Gastrocnemius medialis (tissue), 4 donors: Measurements from ENCODE around the gene PPP1R37. TPM values are rescaled to one million over a fixed set of nuclear protein-coding genes. Genes with fewer than 3 reads are reported as not detected.

Source experiments
- ATAC-seq, 2 donors: fragments of 150-250 bp; one replicate each; pipeline ENCODE4 v1.9.1; 2016
- DNase-seq, 2 donors: peaks; one replicate each; pipeline ENCODE4 v3.0.0-alpha.2; 2019
- H3K27ac ChIP-seq, 4 donors: fragments of 200-600 bp; sonication (generic); 1 replicate in 1 of 4; 2 replicates in 3 of 4; pipeline ENCODE4 v1.5.1; 2016 to 2018; ENCODE audit warnings: mild to moderate bottlenecking in 2 of 4, moderate library complexity in 1 of 4
- H3K27me3 ChIP-seq, 3 donors: fragments of 200-600 bp; sonication (generic) in 2 of 3; 1 replicate in 1 of 3; 2 replicates in 2 of 3; pipeline versions ENCODE4 v1.5.1 to v1.6.0; 2016 to 2019; ENCODE audit warnings: mild to moderate bottlenecking in 1 of 3, moderate library complexity in 1 of 3
- H3K36me3 ChIP-seq, 2 donors: fragments of 200-600 bp; sonication (generic) in 1 of 2; one replicate each; pipeline ENCODE4 v1.5.1; 2017 to 2018
- H3K4me1 ChIP-seq, 2 donors: fragments of 200-600 bp; sonication (generic) in 1 of 2; one replicate each; pipeline ENCODE4 v1.5.1; 2016 to 2017; ENCODE audit warnings: mild to moderate bottlenecking in 2 of 2
- H3K4me3 ChIP-seq, 4 donors: fragments of 200-600 bp; sonication (generic) in 3 of 4; 1 replicate in 1 of 4; 2 replicates in 3 of 4; pipeline ENCODE4 v1.5.1; 2016 to 2019; ENCODE audit warnings: mild to moderate bottlenecking in 2 of 4
- H3K9me3 ChIP-seq, 3 donors: fragments of 200-600 bp; sonication (generic) in 2 of 3; 1 replicate in 1 of 3; 2 replicates in 2 of 3; pipeline ENCODE4 v1.5.1; 2016 to 2019
- POLR2A ChIP-seq, 2 donors: fragments of 450-650 bp; IDR thresholded peaks; one replicate each; pipeline ENCODE4 v1.6.1; 2017; ENCODE audit warnings: antibody characterized with exemption in 2 of 2, mild to moderate bottlenecking in 2 of 2, moderate library complexity in 2 of 2
- in situ Hi-C, 4 donors: fragments of 200-750 bp; cut with MboI; loops; one replicate each; pipeline versions ENCODE4 v1.15.0 to v1.8.0; 2017; ENCODE audit warnings: low sequenced_read_pairs in 4 of 4
- intact Hi-C: fragments of 100-400 bp; cut with DNase I; formaldehyde crosslinking; loops from one replicate; pipeline ENCODE4 v1.15.1; 2023; ENCODE audit warnings: low total_unique reads
- total RNA-seq, 4 donors: library from RNA; depleted of rRNA; stranded (reverse); fragments of >200 nt; gene quantifications; one replicate each; pipeline versions ENCODE4 v1.1.0 to v1.2.3, GENCODE V29; 2016
- TF ChIP-seq, protein P1 (sequence below), 5 experiments: fragments of 450-650 bp in 3 of 5; fragments of 200-600 bp in 2 of 5; sonication (generic) in 2 of 5; IDR thresholded peaks in 4 of 5; conservative IDR thresholded peaks in 1 of 5; 1 replicate in 4 of 5; 2 replicates in 1 of 5; pipeline ENCODE4 v1.5.1; 2016 to 2019; ENCODE audit warnings: antibody characterized with exemption in 5 of 5, mild to moderate bottlenecking in 3 of 5, moderate library complexity in 3 of 5

Gene PPP1R37
- total RNA-seq, 4 donors from 2014 or later, result 30.5 to 51.1 (median 39.7) TPM

DNA sequence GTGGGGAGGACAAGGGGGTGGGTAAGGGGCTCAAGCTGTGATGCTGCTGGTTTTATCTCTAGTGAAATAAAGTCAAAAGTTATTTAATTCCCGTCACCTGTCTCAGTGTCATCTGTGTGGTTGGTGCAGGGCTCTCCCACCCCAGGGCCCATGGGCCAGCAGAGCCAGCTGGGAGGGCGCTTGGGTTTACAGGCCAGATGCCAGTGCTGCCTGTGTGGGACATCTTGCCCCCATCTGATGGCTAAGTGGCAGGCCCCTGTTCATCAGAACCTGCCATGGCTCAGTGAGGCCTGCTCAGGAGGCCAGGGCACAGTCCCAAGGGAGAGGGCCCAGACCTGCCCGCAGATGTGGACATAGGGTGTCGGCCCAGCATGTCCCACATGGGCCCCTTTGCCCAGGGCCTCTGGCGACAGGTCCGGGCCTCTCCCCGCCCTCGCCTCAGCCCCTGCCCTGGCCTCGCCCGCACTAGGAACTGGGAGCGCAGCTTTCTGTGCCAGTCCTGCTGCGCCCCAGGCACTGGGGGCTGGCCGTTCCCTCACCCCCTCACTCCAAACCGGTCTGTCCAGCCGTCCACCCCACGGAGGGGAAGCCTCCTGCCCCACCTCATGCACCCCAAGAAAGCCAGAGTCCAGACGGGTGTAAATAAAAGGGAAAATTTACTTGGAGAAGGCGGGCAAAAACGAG, 22.0 kb upstream of the PPP1R37 start:
- ATAC-seq (no peak), DNase-seq (no peak)
- Histone ChIP-seq H3K27me3 (no peaks in the 10 kb centered on the region), H3K36me3 (peaks cover 0 to 52% of the 10 kb centered on the region in 2 donors), H3K4me1 (peaks cover 2 to 7% of the 10 kb centered on the region in 2 donors), H3K27ac (no peak overlapping the region), H3K9me3 (no peaks in the 10 kb centered on the region), H3K4me3 (no peak overlapping the region)
- intact Hi-C loops (no loop called here), in situ Hi-C loops (no loop called here)
- TF ChIP-seq, protein P1, sequence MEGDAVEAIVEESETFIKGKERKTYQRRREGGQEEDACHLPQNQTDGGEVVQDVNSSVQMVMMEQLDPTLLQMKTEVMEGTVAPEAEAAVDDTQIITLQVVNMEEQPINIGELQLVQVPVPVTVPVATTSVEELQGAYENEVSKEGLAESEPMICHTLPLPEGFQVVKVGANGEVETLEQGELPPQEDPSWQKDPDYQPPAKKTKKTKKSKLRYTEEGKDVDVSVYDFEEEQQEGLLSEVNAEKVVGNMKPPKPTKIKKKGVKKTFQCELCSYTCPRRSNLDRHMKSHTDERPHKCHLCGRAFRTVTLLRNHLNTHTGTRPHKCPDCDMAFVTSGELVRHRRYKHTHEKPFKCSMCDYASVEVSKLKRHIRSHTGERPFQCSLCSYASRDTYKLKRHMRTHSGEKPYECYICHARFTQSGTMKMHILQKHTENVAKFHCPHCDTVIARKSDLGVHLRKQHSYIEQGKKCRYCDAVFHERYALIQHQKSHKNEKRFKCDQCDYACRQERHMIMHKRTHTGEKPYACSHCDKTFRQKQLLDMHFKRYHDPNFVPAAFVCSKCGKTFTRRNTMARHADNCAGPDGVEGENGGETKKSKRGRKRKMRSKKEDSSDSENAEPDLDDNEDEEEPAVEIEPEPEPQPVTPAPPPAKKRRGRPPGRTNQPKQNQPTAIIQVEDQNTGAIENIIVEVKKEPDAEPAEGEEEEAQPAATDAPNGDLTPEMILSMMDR (IDR thresholded peaks at IDR 0.05 in 4 of 5, conservative IDR thresholded peaks at IDR 0.05 in 1 of 5), result no peak
- no peak for TF ChIP-seq POLR2A (IDR thresholded peaks at IDR 0.05)

DNA sequence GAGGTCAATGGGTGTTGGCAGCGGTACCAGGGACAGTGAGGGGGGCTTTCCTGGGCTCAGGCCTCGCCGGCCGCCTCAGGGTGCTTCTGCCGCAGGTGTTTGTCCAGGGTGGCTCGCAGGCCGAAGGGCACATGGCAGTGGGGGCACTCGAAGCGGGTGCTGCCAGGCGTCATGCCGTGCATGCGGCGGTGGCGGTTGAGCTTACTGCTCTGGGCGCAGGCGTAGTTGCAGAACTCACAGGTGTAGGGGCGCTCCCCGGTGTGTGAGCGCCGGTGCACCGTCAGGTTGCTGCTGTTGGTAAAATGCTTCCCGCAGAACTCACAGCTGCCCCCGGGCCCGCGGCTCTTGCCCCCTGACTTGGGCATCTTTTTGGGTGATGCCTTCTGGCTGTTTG, 21.4 kb upstream of the PPP1R37 start:
- no peak overlapping the region for H3K4me3 ChIP-seq
- no peak for TF ChIP-seq POLR2A (IDR thresholded peaks at IDR 0.05)
- TF ChIP-seq, protein P1 (IDR thresholded peaks at IDR 0.05 in 4 of 5, conservative IDR thresholded peaks at IDR 0.05 in 1 of 5), result no peak
- H3K27me3 ChIP-seq, result no peaks in the 10 kb centered on the region
- no peak for DNase-seq
- H3K36me3 ChIP-seq, result peaks cover 0 to 46% of the 10 kb centered on the region in 2 donors
- in situ Hi-C loops, result no loop called here
- peaks cover 4 to 8% of the 10 kb centered on the region in 2 donors for H3K4me1 ChIP-seq
- intact Hi-C loops, result no loop called here
- no peak overlapping the region for H3K27ac ChIP-seq
- no peaks in the 10 kb centered on the region for H3K9me3 ChIP-seq
- no peak for ATAC-seq

DNA sequence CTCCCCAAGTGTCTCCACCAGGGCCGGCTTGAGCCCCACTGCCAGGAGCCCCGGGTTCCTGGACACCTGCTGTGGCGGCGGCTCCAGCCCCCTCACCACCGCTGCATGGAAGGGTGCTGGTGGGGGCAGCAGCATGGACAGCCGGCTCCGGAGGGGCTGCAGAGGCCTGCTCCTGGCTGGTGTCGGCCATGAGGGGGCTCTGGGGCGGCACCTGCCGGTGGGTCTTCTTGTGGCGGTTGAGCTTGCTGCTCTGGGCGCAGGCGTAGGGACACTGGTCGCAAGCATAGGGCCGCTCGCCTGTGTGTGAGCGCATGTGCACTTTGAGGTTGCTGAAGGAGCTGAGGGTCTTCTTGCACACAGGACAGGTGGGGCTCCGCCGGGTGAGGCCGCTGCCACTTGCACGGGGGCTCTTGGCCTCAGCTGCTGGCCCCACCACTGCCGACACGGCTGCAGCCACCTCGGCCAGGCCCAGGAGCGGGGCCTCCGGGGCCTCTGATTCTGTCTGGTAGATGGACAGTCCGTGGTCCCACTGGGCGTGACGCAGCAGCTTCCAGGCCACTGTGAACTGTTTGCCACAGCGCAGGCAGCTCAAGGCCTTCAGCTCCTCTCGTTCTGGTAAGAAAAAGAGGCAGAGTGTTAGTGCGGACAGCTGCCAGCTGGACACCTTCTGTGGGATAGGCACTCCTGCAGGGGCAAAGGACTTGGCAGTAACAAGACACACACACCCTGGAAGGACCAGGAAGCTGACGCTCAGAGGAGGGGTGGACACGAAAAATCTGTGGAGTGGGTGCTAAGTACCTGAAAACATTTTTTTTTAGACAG, 20.8 kb upstream of the PPP1R37 start:
- Histone ChIP-seq H3K36me3 (peaks cover 0 to 41% of the 10 kb centered on the region in 2 donors), H3K27ac (no peak overlapping the region), H3K4me3 (no peak overlapping the region), H3K4me1 (peaks cover 7 to 8% of the 10 kb centered on the region in 2 donors), H3K9me3 (no peaks in the 10 kb centered on the region), H3K27me3 (no peaks in the 10 kb centered on the region)
- TF ChIP-seq POLR2A (IDR thresholded peaks at IDR 0.05), result no peak
- TF ChIP-seq, protein P1 (IDR thresholded peaks at IDR 0.05 in 4 of 5, conservative IDR thresholded peaks at IDR 0.05 in 1 of 5), result no peak
- in situ Hi-C loops, result no loop called here
- ATAC-seq (no peak), DNase-seq (no peak)
- intact Hi-C loops, result no loop called here

DNA sequence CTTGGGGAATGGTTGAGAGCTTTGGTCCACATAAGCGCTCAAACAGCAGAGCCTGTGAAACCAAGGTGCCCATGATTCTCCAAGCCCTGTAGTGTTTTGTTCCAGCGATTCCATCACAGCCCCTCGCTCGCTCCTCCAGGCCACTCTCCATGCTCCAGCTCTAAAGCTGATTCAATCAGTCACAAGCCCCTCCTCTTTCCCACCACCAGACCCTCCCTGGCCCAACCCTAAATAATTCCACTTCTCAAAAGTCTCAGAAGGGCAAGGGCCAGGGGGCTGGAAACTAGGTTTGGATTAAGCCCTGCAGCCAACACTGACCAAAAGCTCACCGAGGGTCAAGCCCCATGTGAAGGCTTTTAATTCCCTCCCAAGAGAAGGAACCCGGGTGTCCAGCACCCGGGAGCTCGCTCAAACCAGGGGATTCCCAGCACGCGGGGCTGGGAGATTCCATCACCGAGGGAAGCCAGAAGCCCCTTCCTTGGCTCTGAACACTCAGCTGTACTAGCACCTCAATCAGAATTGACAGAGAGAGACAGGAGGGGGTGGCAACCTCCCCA, 18.2 kb upstream of the PPP1R37 start:
- Histone ChIP-seq H3K4me3 (peak overlapping the region in 1 of 4 donors; percentile 52), H3K9me3 (no peaks in the 10 kb centered on the region), H3K36me3 (peaks cover 0 to 14% of the 10 kb centered on the region in 2 donors), H3K4me1 (peaks cover 9 to 11% of the 10 kb centered on the region in 2 donors), H3K27ac (peak overlapping the region in 3 of 4 donors; percentile 14 to 69 (median 57)), H3K27me3 (no peaks in the 10 kb centered on the region)
- intact Hi-C loops (no loop called here), in situ Hi-C loops (no loop called here)
- DNase-seq (no peak), ATAC-seq (no peak)
- TF ChIP-seq, protein P1 (IDR thresholded peaks at IDR 0.05 in 4 of 5, conservative IDR thresholded peaks at IDR 0.05 in 1 of 5), result no peak
- TF ChIP-seq POLR2A (IDR thresholded peaks at IDR 0.05), result no peak
